HG03520 (cell line): ENCODE data around the gene MC3R.

Experiments used
- ATAC-seq: cut with Tn5 transposase; IDR thresholded peaks from one replicate; pipeline ENCODE4 v1.9.1; 2021; ENCODE audit warnings: mild to moderate bottlenecking, moderate library complexity; ENCODE audit not compliant: unreplicated experiment

The MC3R gene

GRCh38 chr20:56249244-56249955, 868 bp downstream of the MC3R start:
- ATAC-seq: no peak

GRCh38 chr20:56249956-56250355, 1.4 kb downstream of the MC3R start:
- no peak for ATAC-seq

GRCh38 chr20:56257604-56258003, 9.1 kb downstream of the MC3R start:
- no peak for ATAC-seq

GRCh38 chr20:56259948-56260347, 11.4 kb downstream of the MC3R start:
- ATAC-seq: no peak

GRCh38 chr20:56268536-56268935, 20.0 kb downstream of the MC3R start:
- no peak for ATAC-seq

GRCh38 chr20:56271974-56272373, 23.4 kb downstream of the MC3R start:
- no peak for ATAC-seq

GRCh38 chr20:56273491-56273890, 25.0 kb downstream of the MC3R start:
- no peak for ATAC-seq

- no peak for ATAC-seq
Measured at GRCh38 chr20:56274156-56274555, 25.6 kb downstream of the MC3R start.

GRCh38 chr20:56278196-56278595, 29.7 kb downstream of the MC3R start:
- no peak for ATAC-seq

- no peak for ATAC-seq
Measured at GRCh38 chr20:56285496-56285895, 37.0 kb downstream of the MC3R start.

GRCh38 chr20:56289652-56290051, 41.1 kb downstream of the MC3R start:
- ATAC-seq: no peak

GRCh38 chr20:56299362-56299761, 50.8 kb downstream of the MC3R start:
- ATAC-seq: no peak
